ENCODE results near the gene ABHD12B. TPM values are rescaled to one million over a fixed set of nuclear protein-coding genes. Genes with fewer than 3 reads are reported as not detected.

ABHD12B gene
- total and polyA plus RNA-seq, 2 donors (not counting 3 experiments of a cell fraction or from before 2014, with no cell fraction given) = not detected

- Histone ChIP-seq H3K27ac (ENCODE audit: insufficient read depth, low read depth, low read length) (no peak overlapping the region), H4K20me1 (replicated peaks; ENCODE audit: control insufficient read depth, extremely low read depth, insufficient read depth, low read length) (no peaks in the 10 kb centered on the region), H3K79me2 (ENCODE audit: control insufficient read depth, insufficient read depth, low read length) (no peaks in the 10 kb centered on the region), H3K36me3 (ENCODE audit: control insufficient read depth in 2 of 2, extremely low read depth in 1 of 2, insufficient read depth in 2 of 2, low read length in 2 of 2) (no peaks in the 10 kb centered on the region), H3K9ac (replicated peaks; ENCODE audit: extremely low read depth, insufficient read depth, low read length) (no peak overlapping the region), H3K27me3 (ENCODE audit: control insufficient read depth in 2 of 2, insufficient read depth in 2 of 2, low read length in 2 of 2) (peaks cover 4 to 10% of the 10 kb centered on the region in 2 experiments), H2AFZ (ENCODE audit: low read depth, low read length) (no peak overlapping the region), H3K4me2 (ENCODE audit: insufficient read depth, low read length) (no peak overlapping the region), H3K4me1 (ENCODE audit: control insufficient read depth, extremely low read depth, insufficient read depth, low read length) (peaks cover 5% of the 10 kb centered on the region), H3K9me3 (replicated peaks; ENCODE audit: control insufficient read depth, insufficient read depth, low read length) (no peaks in the 10 kb centered on the region), H3K9me1 (replicated peaks; ENCODE audit: control insufficient read depth, extremely low read depth, insufficient read depth, low read length) (no peaks in the 10 kb centered on the region), H3K4me3 (replicated peaks in 1 of 3; ENCODE audit: insufficient read depth in 1 of 3, low read depth in 1 of 3, low read length in 3 of 3) (no peak overlapping the region)
- no TSS peak for BruUV-seq (replicated peaks)
- FAIRE-seq = no peak
- POLR2A ChIA-PET = no interaction called here
- CTCF ChIA-PET = interaction anchor here (0.7 kb wide), 1 partner anchor 24 kb away, joined by 3 read pairs; no protein-coding TSS in a partner anchor
- no peak for TF ChIP-seq GATA2 (IDR thresholded peaks at IDR 0.05; ENCODE audit: insufficient read depth, insufficient read length, low read depth, low read length)
- TF ChIP-seq, protein P1, sequence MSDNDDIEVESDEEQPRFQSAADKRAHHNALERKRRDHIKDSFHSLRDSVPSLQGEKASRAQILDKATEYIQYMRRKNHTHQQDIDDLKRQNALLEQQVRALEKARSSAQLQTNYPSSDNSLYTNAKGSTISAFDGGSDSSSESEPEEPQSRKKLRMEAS (IDR thresholded peaks at IDR 0.05; ENCODE audit: insufficient read depth, insufficient read length) = no peak
- TF ChIP-seq CTCF (IDR thresholded peaks at IDR 0.05; ENCODE audit: extremely low read depth in 1 of 2, insufficient read depth in 1 of 2, low read depth in 1 of 2, low read length in 2 of 2) = no peak
- no peak for TF ChIP-seq FOS (IDR thresholded peaks at IDR 0.05; ENCODE audit: borderline replicate concordance, insufficient read depth, low read length)
- no peak for TF ChIP-seq EZH2 (IDR thresholded peaks at IDR 0.05; ENCODE audit: borderline replicate concordance, low read depth, low read length, severe bottlenecking)
- no peak for TF ChIP-seq POLR2AphosphoS5 (IDR thresholded peaks at IDR 0.05; ENCODE audit: insufficient read depth, low read depth, low read length)
- TF ChIP-seq MYC (IDR thresholded peaks at IDR 0.05; ENCODE audit: low read depth, low read length) = no peak
- TF ChIP-seq JUN (IDR thresholded peaks at IDR 0.05; ENCODE audit: borderline replicate concordance, insufficient read depth, insufficient read length, low read depth) = no peak
- TF ChIP-seq POLR2A (IDR thresholded peaks at IDR 0.05; ENCODE audit: low read depth, low read length) = no peak
- DNase-seq (ENCODE audit: low read depth, low spot score) = no peak
- intact Hi-C loops (cut with micrococcal nuclease) (loop anchor here (10.0 kb wide), 1 partner anchor 522 kb away; the partner anchor contains the start of genes DMAC2L and L2HGDH), dilution Hi-C loops (cut with MboI; ENCODE audit: extremely low pct_ligation_motif_present, low sequenced_read_pairs) (no loop called here)
Measured at GRCh38 chr14:50836515-50836914, 35.3 kb upstream of the ABHD12B start.
